Measurements from ENCODE around the gene SKIL. TPM values are rescaled to one million over a fixed set of nuclear protein-coding genes. Genes with fewer than 3 reads are reported as not detected.

The SKIL gene
- total RNA-seq, 4 donors from 2014 or later: 26.7 to 45.1 (median 29.4) TPM

GRCh38 chr3:170419557-170420087 is 62.1 kb downstream of the SKIL start:
- H3K4me3 ChIP-seq: peak overlapping the region; percentile 31 to 64 (median 52)
- intact Hi-C loops (cut with DNase I; ENCODE audit: low total_unique reads) (no loop called here), in situ Hi-C loops (cut with MboI; ENCODE audit: low sequenced_read_pairs in 4 of 4) (loop anchor here (10.0 to 25.0 kb wide), 4 partner anchors 105 to 395 kb away; no protein-coding TSS in a partner anchor)
- peak overlapping the region in 1 of 4 donors; percentile 0 for H3K27ac ChIP-seq
- H3K27me3 ChIP-seq: peaks cover 27 to 36% (median 31%) of the 10 kb centered on the region in 3 donors
- H3K4me1 ChIP-seq: peaks cover 0 to 9% of the 10 kb centered on the region in 2 donors
- DNase-seq (no peak), ATAC-seq (peak in 1 of 2 donors; percentile 33)
- TF ChIP-seq POLR2A (IDR thresholded peaks at IDR 0.05) (no peak), CTCF (IDR thresholded peaks at IDR 0.05 in 4 of 5, conservative IDR thresholded peaks at IDR 0.05 in 1 of 5) (no peak)
- no peaks in the 10 kb centered on the region for H3K9me3 ChIP-seq
- no peaks in the 10 kb centered on the region for H3K36me3 ChIP-seq

- Histone ChIP-seq H3K9me3 (no peaks in the 10 kb centered on the region), H3K4me3 (peak overlapping the region; percentile 31 to 64 (median 52)), H3K27me3 (peaks cover 27 to 36% (median 31%) of the 10 kb centered on the region in 3 donors), H3K27ac (peak overlapping the region in 1 of 4 donors; percentile 0), H3K4me1 (peaks cover 0 to 9% of the 10 kb centered on the region in 2 donors), H3K36me3 (no peaks in the 10 kb centered on the region)
- no peak for DNase-seq
- TF ChIP-seq POLR2A (IDR thresholded peaks at IDR 0.05) (no peak), CTCF (IDR thresholded peaks at IDR 0.05 in 4 of 5, conservative IDR thresholded peaks at IDR 0.05 in 1 of 5) (no peak)
- in situ Hi-C loops (cut with MboI; ENCODE audit: low sequenced_read_pairs in 4 of 4) (loop anchor here in 3 of 4 donors (25.0 kb wide), 2 partner anchors 267 to 392 kb away; no protein-coding TSS in a partner anchor), intact Hi-C loops (cut with DNase I; ENCODE audit: low total_unique reads) (no loop called here)
- no peak for ATAC-seq
Measured at GRCh38 chr3:170420307-170420821, 62.8 kb downstream of the SKIL start.

- Histone ChIP-seq H3K4me3 (no peak overlapping the region), H3K27ac (peak overlapping the region in 2 of 4 donors; percentile 26 to 41), H3K4me1 (peaks cover 0 to 9% of the 10 kb centered on the region in 2 donors), H3K27me3 (peaks cover 27 to 32% (median 31%) of the 10 kb centered on the region in 3 donors), H3K9me3 (no peaks in the 10 kb centered on the region), H3K36me3 (no peaks in the 10 kb centered on the region)
- no peak for DNase-seq
- no peak for TF ChIP-seq POLR2A (IDR thresholded peaks at IDR 0.05)
- intact Hi-C loops (cut with DNase I; ENCODE audit: low total_unique reads) (no loop called here), in situ Hi-C loops (cut with MboI; ENCODE audit: low sequenced_read_pairs in 4 of 4) (loop anchor here in 3 of 4 donors (25.0 kb wide), 2 partner anchors 266 to 391 kb away; no protein-coding TSS in a partner anchor)
- no peak for ATAC-seq
Measured at GRCh38 chr3:170421111-170421641, 63.7 kb downstream of the SKIL start.

GRCh38 chr3:170421758-170422157 is 64.2 kb downstream of the SKIL start:
- ATAC-seq (no peak), DNase-seq (no peak)
- TF ChIP-seq CTCF (IDR thresholded peaks at IDR 0.05 in 4 of 5, conservative IDR thresholded peaks at IDR 0.05 in 1 of 5): no peak
- no peak for TF ChIP-seq POLR2A (IDR thresholded peaks at IDR 0.05)
- intact Hi-C loops (cut with DNase I; ENCODE audit: low total_unique reads) (no loop called here), in situ Hi-C loops (cut with MboI; ENCODE audit: low sequenced_read_pairs in 4 of 4) (loop anchor here in 3 of 4 donors (25.0 kb wide), 2 partner anchors 266 to 391 kb away; no protein-coding TSS in a partner anchor)
- Histone ChIP-seq H3K27ac (no peak overlapping the region), H3K27me3 (peaks cover 25 to 29% (median 27%) of the 10 kb centered on the region in 3 donors), H3K36me3 (no peaks in the 10 kb centered on the region), H3K9me3 (no peaks in the 10 kb centered on the region), H3K4me1 (peaks cover 0 to 9% of the 10 kb centered on the region in 2 donors), H3K4me3 (no peak overlapping the region)

GRCh38 chr3:170423001-170423615 is 65.6 kb downstream of the SKIL start:
- no peak for TF ChIP-seq CTCF (IDR thresholded peaks at IDR 0.05 in 4 of 5, conservative IDR thresholded peaks at IDR 0.05 in 1 of 5)
- TF ChIP-seq POLR2A (IDR thresholded peaks at IDR 0.05): no peak

More at GRCh38 chr3:170423001-170423615, 65.6 kb downstream of the SKIL start:
- Histone ChIP-seq H3K27ac (no peak overlapping the region), H3K36me3 (no peaks in the 10 kb centered on the region), H3K9me3 (no peaks in the 10 kb centered on the region), H3K4me1 (peaks cover 0 to 9% of the 10 kb centered on the region in 2 donors), H3K4me3 (no peak overlapping the region), H3K27me3 (peaks cover 18 to 19% (median 18%) of the 10 kb centered on the region in 3 donors)
- intact Hi-C loops (cut with DNase I; ENCODE audit: low total_unique reads) (no loop called here), in situ Hi-C loops (cut with MboI; ENCODE audit: low sequenced_read_pairs in 4 of 4) (loop anchor here in 3 of 4 donors (25.0 kb wide), 2 partner anchors 264 to 389 kb away; no protein-coding TSS in a partner anchor)
- DNase-seq: no peak
- no peak for ATAC-seq
